HG02571 (cell line): Measurements from ENCODE around the gene ANTXR1.
"Not testable (repeated sequence)": the region's sequence is repeated elsewhere in the genome, so short reads cannot be mapped to it uniquely, and the experiment has no call there.

Source experiments
- ATAC-seq: cut with Tn5 transposase; IDR thresholded peaks from one replicate; pipeline ENCODE4 v1.9.1; 2021; ENCODE audit warnings: mild to moderate bottlenecking, moderate library complexity; ENCODE audit not compliant: unreplicated experiment

ANTXR1 gene

DNA sequence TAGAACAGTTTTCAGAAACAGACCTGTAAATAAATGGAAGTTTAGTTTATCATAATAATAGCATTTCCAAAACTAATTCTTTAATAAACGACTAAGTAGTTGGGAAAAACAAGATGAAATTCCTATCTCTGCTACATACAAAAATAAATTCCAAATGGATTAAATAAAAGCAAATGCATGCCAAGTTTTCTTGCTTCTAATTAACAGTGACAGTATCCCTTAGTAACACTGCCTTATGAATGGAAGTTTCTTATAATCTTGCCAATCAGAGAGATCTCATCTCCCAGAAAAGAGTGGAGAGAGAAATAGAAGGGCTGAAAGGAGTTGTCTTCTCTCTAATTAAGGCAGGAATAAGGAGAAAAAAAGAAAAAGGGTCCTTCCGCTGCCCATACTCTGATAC lies 240.1 kb downstream of the ANTXR1 start:
- no peak for ATAC-seq

DNA sequence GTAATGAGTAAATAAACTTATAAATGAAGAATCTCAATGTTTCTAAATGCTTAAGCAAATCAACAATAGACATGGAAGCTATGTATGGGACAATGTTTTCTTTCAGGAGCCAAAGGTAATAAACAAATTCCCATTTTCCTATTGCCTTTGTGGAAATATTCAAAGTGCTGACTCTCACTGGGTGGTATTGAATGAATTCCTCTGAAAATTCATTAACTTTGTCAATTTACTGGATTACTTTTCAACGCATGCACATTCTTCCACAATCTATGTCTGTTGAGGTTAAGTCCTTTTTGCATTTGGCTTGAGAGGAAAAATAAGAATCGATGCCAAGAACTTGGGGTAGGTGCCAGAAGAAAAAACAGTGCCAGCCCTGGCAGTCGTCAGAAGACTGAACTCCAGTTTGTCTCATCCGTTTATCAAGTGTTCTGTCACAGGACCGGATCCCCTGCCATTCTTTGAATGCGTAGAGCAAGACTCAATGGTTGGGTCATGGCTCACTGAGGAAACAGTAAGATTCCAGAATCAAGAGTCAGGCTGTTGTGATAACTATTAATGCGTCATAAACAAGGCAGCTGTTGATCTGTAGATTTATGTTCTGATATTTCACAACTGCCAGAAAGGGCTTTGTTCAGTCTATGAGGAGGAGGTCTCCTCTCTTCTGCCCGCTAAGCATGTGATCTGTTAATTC lies 240.8 kb downstream of the ANTXR1 start:
- no peak for ATAC-seq

- no peak for ATAC-seq
Observed at GRCh38 chr2:69255760-69256159, 242.8 kb downstream of the ANTXR1 start.

DNA sequence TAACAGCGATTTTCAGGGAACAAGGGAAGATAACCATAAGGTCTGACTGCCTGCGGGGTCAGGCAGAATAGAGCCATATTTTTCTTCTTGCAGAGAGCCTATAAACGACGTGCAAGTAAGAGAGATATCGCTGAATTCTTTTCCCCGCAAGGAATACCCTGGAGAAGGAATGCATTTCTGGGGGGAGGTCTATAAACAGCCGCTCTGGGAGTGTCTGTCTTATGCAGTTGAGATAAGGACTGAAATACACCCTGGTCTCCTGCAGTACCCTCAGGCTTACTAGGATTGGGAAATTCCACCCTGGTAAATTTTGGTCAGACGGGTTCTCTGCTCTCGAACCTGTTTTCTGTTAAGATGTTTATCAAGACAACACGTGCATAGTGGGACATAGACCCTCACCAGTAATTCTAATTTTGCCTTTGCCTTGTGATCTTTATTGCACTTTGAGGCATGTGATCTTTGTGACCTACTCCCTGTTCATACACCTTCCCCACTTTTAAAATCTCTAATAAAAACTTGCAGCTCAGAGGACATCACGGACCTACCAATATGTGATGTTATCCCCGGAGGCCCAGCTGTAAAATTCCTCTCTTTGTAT lies 247.1 kb downstream of the ANTXR1 start:
- not testable (repeated sequence) for ATAC-seq

- no peak for ATAC-seq
Observed at GRCh38 chr2:69260666-69261065, 247.7 kb downstream of the ANTXR1 start.

- no peak for ATAC-seq
Observed at GRCh38 chr2:69269330-69269729, 256.4 kb downstream of the ANTXR1 start.

DNA sequence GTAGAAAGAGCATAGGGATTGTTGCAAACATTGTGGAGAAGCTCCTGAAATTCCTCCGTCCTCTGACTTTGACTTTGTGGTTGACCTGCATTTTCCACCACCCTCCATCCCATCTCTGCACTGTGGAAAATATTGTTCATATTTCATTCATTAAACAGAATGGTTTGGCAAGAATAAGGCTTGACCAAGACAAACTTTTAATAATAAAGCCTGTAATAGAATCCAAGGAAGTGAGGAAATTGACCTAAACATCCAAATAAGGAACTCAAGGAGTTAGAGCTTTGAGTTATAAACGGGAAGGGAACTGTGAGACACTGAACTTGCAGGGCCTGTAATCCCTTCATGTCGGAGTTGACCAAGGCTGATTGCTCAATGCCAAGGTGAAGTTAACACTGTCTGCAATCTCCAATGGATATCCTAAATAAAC lies 258.9 kb downstream of the ANTXR1 start:
- no peak for ATAC-seq

DNA sequence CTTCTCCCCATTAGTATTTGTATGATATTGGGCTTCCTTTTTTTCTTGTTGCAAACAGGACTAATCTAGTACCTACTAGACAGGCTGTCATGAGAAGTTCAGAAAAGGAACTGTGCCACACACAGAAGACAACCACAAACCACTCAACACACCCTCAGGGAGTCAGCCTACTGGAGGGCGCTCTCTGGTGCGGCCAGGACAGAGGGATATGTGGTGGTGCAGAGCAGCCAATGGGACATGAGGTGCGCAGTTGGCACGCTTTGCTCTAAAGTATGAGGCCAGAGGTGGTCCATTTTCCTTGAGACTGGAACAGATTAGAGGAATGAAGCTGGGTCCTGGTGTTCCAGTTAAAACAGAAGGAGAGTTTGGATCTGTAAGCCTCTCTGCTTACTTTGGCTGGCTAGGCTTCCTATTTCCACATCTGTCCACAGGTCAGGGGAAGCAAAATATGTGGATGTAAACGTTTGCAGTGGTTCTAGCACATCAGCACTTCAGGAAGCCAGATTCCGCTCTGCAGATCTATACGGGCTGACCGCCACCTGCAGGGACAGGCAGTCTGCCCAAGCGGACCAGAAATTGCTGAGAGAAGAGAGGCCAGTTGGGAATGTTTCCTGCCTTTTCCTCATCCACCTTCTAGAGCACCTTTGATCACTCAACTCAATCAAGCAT lies 260.0 kb downstream of the ANTXR1 start:
- no peak for ATAC-seq

GRCh38 chr2:69275490-69275889 lies 262.5 kb downstream of the ANTXR1 start:
- ATAC-seq, result no peak

GRCh38 chr2:69278366-69278765 lies 265.4 kb downstream of the ANTXR1 start:
- ATAC-seq, result no peak

- ATAC-seq, result no peak
Observed at GRCh38 chr2:69279211-69279610, 266.2 kb downstream of the ANTXR1 start.

DNA sequence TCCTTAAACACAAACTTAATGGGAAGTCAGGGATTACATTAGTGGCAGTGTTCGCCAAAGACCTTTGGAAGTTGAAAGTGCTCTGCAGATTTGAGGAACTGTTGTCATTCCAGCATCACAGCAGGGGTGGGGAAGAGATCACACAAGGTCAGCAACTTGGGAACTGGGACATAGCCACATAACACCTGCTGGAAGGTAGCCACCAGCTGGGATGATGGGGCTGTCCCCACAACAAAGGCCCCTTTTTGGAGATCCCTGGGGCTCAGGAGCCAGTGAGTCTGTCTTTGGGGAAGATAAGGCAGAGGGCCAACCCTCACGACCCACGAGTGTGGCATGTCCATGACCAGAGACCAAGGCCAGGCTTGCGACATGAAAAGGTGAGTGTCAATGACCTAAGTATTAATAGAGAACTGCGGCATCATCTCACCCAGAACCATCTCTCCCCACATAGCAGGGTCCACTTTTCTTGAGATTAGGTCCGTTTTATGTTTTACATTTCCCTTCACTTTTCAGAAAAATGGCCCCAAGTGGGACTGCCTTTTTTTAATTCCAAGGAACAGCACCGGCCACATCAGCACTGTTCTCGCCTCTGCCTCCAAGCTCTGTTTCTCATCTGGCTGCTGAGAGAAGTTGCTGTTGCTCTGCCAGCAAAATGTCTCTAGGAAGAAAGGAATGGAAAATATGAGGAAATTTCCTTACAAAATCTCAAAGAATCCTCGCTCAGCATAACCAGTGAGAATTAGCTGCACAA lies 267.1 kb downstream of the ANTXR1 start:
- no peak for ATAC-seq

GRCh38 chr2:69280796-69281412 lies 267.9 kb downstream of the ANTXR1 start:
- no peak for ATAC-seq

GRCh38 chr2:69285379-69285894 lies 272.5 kb downstream of the ANTXR1 start:
- ATAC-seq, result no peak

GRCh38 chr2:69287544-69287943 lies 274.6 kb downstream of the ANTXR1 start:
- no peak for ATAC-seq

DNA sequence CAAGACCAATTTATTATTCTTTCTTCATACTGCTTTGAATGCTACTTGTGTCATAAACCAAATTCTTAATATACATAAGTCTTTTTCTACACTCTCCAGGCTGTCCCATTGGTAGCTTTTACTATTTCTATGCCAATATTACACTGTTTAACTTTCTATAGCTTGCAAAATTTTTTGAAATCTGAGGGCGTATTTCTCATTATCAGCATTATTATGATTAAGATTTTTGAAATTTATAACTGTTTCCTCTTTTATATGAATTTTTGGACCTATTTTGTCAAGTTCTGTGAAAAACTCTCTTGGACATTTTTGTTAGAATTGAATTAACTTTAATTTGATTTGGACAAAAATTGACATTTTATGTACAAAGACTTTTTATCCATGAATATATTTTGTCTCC lies 275.4 kb downstream of the ANTXR1 start:
- no peak for ATAC-seq

DNA sequence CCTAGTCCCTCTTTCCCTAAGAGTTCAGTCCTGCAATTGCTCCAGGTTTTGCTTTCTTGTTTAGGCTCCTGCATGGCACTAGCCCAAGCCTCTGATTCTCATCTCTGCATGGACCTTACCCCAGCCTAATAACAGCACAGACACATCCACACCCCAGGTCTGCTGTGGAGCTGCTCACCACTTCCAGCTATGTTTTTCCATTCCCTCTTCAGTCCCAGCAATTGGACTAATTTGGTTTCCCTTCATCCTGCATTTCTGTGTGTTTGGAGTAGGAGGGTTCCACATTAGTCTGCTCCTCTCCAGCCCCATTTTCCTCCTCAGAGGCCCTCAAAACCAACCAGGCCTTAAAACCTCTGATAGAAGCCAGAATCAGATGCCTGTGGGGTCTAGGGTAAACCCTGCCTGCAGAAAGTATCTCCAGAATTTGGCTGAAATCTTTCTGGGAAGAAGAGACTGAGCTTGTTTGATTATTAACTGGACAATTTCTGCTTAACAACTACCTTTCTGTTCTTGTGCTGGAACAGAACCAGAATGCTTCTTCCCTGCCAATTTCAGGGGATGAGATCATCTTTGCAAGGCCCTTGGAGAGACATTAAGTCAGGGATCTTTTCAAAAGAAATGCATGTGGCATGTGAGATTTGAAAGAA lies 278.1 kb downstream of the ANTXR1 start:
- no peak for ATAC-seq

DNA sequence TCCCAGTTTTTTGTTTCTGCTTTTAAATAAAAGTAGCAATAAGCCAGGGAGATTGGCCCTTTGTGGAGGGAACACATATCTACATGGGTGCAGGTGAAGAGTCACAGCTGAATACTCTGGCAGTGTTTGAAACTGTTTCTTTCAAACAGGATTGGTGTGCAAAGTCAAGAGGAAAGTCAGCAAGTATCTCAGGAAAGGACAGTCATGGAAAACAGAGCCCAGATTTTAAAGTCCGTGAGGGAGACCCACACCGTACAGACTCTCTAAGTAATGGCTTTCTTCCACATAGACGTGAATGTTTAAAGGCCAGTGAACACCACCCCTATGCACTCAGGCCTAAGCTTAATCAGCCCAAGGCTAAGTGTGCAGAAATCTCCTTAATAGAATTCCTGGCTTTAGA lies 278.7 kb downstream of the ANTXR1 start:
- ATAC-seq, result no peak

DNA sequence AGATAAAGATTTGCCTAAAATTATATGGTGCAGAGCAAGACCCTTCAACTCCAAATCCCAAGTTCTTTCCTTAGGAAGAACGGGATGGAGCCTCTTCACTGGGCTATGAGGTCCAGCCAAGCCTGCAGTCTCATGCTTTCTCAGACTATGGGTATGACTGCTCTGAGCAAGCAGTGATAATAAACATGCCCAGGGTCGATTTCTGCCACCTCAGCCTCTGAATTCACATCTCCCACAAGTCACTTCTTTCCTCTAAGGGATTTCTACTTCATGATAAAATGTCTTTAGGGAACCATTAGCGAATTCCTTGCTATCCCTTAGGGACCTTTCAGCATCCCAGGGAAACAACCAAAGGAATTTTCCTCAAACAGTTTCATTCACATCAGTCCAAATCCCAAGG lies 279.3 kb downstream of the ANTXR1 start:
- no peak for ATAC-seq

DNA sequence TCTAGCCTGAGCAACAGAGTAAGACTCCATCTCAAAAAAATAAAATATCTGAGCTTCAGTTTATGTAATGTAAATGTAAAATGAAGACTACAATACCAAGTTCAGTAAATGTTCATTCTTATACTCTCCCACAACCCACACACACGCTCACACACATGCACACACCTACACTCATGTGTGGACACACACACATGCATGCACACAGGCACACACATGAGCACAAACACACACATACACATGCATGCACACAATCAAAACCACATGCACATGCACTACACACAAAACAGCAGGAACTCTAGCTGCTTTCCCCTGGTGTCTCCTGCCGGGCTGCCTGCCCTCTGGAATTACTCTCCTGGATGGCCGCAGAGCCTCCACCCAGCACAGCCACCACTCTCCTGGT lies 283.4 kb downstream of the ANTXR1 start:
- no peak for ATAC-seq
